HG02870 (cell line): ENCODE data around the gene FRMD8.

Experiments
- ATAC-seq: cut with Tn5 transposase; IDR thresholded peaks from one replicate; pipeline ENCODE4 v1.9.1; 2021; ENCODE audit warnings: mild to moderate bottlenecking, moderate library complexity; ENCODE audit not compliant: unreplicated experiment

Gene FRMD8

DNA sequence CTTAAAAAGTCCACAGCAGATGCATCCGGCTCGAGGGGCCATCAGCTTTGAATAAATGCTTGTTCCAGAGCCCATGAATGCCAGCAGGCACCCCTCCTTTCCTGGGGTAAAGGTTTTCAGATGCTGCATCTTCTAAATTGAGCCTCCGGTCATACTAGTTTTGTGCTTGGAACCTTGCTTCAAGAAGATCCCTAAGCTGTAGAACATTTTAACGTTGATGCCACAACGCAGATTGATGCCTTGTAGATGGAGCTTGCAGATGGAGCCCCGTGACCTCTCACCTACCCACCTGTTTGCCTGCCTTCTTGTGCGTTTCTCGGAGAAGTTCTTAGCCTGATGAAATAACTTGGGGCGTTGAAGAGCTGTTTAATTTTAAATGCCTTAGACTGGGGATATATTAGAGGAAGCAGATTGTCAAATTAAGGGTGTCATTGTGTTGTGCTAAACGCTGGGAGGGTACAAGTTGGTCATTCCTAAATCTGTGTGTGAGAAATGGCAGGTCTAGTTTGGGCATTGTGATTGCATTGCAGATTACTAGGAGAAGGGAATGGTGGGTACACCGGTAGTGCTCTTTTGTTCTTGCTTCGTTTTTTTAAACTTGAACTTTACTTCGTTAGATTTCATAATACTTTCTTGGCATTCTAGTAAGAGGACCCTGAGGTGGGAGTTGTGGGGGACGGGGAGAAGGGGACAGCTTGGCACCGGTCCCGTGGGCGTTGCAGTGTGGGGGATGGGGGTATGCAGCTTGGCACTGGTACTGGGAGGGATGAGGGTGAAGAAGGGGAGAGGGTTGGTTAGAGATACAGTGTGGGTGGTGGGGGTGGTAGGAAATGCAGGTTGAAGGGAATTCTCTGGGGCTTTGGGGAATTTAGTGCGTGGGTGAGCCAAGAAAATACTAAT is 38.0 kb downstream of the FRMD8 start:
- ATAC-seq: no peak

- ATAC-seq: no peak
These were observed 38.9 kb downstream of the FRMD8 start for GRCh38 chr11:65425105-65425970.

- ATAC-seq: peak; percentile 29
These were observed 39.8 kb downstream of the FRMD8 start for GRCh38 chr11:65425971-65426838.

- no peak for ATAC-seq
These were observed 40.6 kb downstream of the FRMD8 start for GRCh38 chr11:65426839-65427690.

DNA sequence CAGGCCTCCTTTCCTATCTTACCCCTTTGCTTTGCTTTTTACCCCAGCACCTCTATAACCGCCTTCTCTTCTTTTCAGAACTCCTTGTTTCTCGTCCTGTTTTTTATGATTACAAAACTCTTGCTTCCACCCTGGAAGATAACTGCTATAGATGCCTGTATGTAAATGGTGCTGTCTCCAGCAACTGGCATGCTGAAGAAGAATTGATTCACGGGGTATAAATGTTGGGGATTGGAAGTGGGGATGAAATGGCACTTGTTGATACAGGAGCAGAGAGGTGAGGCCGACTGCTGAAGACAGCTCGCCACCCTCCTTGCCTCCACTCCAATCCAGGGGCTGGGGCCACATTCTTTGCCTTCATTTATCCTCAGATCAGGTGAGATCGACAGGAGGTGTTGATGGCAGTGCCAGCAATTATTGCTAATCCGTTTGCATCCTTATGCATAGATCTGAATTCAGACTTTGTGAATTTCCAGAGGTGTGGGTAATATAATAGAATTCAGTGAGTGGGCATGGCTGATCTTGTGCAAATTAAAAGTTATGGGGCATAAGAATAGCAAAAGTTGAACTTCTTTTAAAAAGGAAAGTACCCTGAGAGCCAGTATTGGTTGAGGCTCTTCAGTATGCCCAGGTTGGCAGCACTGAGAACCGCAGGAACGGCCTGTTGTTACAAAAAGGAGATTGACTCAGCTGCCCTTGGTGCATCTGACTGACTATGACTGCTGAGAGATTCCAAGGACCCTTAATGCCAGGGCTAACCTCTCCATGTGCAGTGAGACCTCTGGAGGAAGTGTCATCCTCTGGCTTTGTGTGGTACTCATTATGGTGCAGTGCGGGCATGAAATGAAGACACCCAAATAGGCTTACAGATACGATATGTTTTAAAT is 41.5 kb downstream of the FRMD8 start:
- ATAC-seq: no peak

GRCh38 chr11:65428578-65429067 is 42.2 kb downstream of the FRMD8 start:
- no peak for ATAC-seq

DNA sequence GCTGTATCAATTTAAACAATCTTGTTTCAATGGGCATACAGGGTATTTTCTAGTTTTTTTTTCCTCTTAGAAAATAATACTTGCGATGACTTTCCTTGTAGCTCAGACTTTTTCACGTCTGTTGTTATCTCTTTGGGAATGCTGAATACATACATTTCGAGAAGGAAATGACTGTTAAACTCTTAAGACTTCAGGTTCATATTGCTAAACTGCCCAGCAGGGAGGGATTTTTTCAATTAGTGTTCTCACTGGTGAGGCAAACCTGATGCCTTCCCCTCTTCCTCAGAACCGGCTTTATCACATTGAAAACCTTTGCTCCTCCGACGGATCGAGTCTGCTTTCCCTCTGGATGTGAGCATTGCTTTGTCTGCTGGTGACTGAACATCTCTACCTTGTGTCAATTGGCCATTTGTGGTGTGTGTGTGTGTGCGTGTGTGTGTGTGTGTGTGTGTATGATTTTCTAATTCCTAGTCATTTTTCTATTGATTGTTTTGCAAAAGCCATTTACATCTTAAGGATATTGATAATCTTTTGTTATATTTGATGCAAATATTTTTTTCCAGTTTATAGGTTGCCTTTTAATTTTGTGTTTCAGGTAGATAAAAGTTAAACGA is 42.7 kb downstream of the FRMD8 start:
- no peak for ATAC-seq

DNA sequence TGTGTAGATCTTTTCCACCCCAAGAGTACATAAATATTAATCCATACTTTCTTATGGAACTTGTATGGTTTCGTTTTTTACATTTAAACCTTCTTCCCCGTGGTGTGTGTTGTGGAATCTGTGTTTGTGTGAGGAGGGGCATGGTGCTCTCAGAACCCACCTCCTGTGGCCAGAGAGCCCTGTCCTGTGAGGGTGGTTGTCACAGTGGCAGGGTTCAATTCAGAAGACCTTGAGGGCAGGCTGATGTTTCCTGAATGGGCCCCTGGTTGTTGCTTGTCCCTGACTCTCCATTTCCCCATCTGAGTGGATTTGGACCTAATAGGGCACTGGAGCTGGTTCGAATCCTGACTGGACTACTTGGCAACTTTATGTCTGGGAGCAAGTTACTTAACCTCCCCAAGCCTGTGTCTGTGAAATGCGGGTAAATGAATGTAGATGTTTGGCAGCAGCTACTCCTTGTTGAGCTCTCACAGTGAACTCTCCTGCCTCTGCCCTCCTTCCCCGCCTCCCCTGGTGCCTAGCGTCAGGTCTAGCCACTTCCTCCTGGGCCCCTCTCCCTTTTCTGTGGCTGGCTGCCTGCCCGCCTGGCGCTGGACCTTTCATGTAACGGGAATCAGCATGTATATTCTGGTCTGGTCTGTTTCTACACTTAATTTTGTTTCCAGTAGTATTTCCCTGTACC is 43.4 kb downstream of the FRMD8 start:
- no peak for ATAC-seq

- no peak for ATAC-seq
These were observed 44.2 kb downstream of the FRMD8 start for GRCh38 chr11:65430406-65431217.

GRCh38 chr11:65431451-65432099 is 45.1 kb downstream of the FRMD8 start:
- ATAC-seq: no peak

- ATAC-seq: no peak
These were observed 45.7 kb downstream of the FRMD8 start for GRCh38 chr11:65432100-65432650.

- no peak for ATAC-seq
These were observed 46.5 kb downstream of the FRMD8 start for GRCh38 chr11:65432686-65433582.

DNA sequence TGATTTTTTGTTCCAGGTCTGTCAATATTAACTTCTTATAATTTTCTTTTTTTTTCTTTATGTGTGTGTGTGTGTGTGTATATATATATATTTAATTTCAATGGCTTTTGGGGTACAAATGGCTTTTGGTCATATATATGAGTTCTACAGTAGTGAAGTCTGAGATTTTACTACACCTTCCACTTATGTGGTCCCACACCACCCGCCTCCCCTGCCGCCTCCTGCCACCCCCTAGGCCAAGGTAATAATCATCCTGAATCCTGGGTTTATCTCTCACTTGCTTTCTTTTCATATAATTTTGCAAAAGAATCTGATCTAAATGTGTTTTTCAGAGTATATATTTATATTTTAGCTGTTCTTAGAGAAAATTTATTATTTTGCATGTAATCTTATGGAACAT is 47.2 kb downstream of the FRMD8 start:
- ATAC-seq: no peak

GRCh38 chr11:65434057-65434666 is 47.7 kb downstream of the FRMD8 start:
- ATAC-seq: no peak
